K562 (cell line): ENCODE data around the gene CFAP73. TPM values are rescaled to one million over a fixed set of nuclear protein-coding genes. Genes with fewer than 3 reads are reported as not detected.

Experiments
- GATAD2B ChIP-seq: fragments of 450-650 bp; IDR thresholded peaks from 2 replicates; pipeline ENCODE4 v1.6.1; 2017; ENCODE audit warnings: mild to moderate bottlenecking, borderline replicate concordance
- GTF2E2 ChIP-seq: fragments of 200-800 bp; sonication (Bioruptor generic); IDR thresholded peaks from 2 replicates; pipeline ENCODE4 v1.6.1; 2016; ENCODE audit warnings: missing genetic modification characterization, missing compliant biosample characterization
- JUN ChIP-seq, 2 experiments: sonication (generic) in 1 of 2; formaldehyde crosslinking in 1 of 2; IDR thresholded peaks; 2 replicates each; pipeline versions ENCODE4 v1.6.1 to v1.8.0; 2012 to 2022; ENCODE audit warnings: borderline replicate concordance in 2 of 2, mild to moderate bottlenecking in 2 of 2, improper control_type of control experiment in 1 of 2, low read depth in 1 of 2, low read length in 1 of 2, missing genetic modification reagents in 1 of 2
- MBD2 ChIP-seq: sonication (generic); IDR thresholded peaks from 2 replicates; pipeline ENCODE4 v1.6.1; 2016; ENCODE audit warnings: low read depth, borderline replicate concordance
- NR2F6 ChIP-seq: fragments of 450-650 bp; formaldehyde crosslinking; IDR thresholded peaks from 2 replicates; pipeline ENCODE4 v1.4.0; 2020; ENCODE audit warnings: mild to moderate bottlenecking
- PML ChIP-seq: IDR thresholded peaks from 2 replicates; pipeline ENCODE4 v1.6.1; 2012; ENCODE audit warnings: low read length, inconsistent platforms
- PPARD ChIP-seq: fragments of 250-450 bp; sonication (Bioruptor Pico); IDR thresholded peaks from 2 replicates; pipeline ENCODE4 v1.8.0; 2022; ENCODE audit warnings: inconsistent platforms, mild to moderate bottlenecking, moderate library complexity
- RBM34 ChIP-seq: fragments of 200-400 bp; formaldehyde crosslinking; IDR thresholded peaks from 2 replicates; pipeline ENCODE4 v1.6.1; 2018; ENCODE audit warnings: low read length, borderline replicate concordance; ENCODE audit not compliant: insufficient read depth
- RFX7 ChIP-seq: fragments of 250-450 bp; sonication (Bioruptor Pico); IDR thresholded peaks from 2 replicates; pipeline ENCODE4 v1.5.1; 2021; ENCODE audit warnings: mild to moderate bottlenecking
- TAF7 ChIP-seq: fragments of 450-650 bp; IDR thresholded peaks from 2 replicates; pipeline ENCODE4 v1.6.1; 2016; ENCODE audit warnings: missing genetic modification characterization, missing compliant biosample characterization
- TOE1 ChIP-seq, 2 experiments: fragments of 450-650 bp in 1 of 2; sonication (generic) in 1 of 2; formaldehyde crosslinking in 1 of 2; IDR thresholded peaks; 2 replicates each; pipeline versions ENCODE4 v1.7.1 to v1.8.0; 2016 to 2022; ENCODE audit warnings: borderline replicate concordance in 2 of 2, mild to moderate bottlenecking in 2 of 2, antibody characterized with exemption in 1 of 2, inconsistent platforms in 1 of 2, low read depth in 1 of 2, missing genetic modification reagents in 1 of 2, moderate library complexity in 1 of 2
- VEZF1 ChIP-seq: fragments of 200-800 bp; sonication (Bioruptor generic); IDR thresholded peaks from 2 replicates; pipeline ENCODE4 v1.6.1; 2017; ENCODE audit warnings: missing genetic modification characterization, missing compliant biosample characterization
- ZBTB49 ChIP-seq: sonication (generic); formaldehyde crosslinking; IDR thresholded peaks from 2 replicates; pipeline ENCODE4 v1.8.0; 2022; ENCODE audit warnings: missing genetic modification reagents, mild to moderate bottlenecking, borderline replicate concordance
- ZBTB9 ChIP-seq: fragments of 450-650 bp; formaldehyde crosslinking; IDR thresholded peaks from 2 replicates; pipeline ENCODE4 v1.4.0; 2020; ENCODE audit warnings: mild to moderate bottlenecking, moderate library complexity
- ZKSCAN3 ChIP-seq: fragments of 250-450 bp; sonication (Bioruptor Pico); IDR thresholded peaks from 2 replicates; pipeline ENCODE4 v1.4.0; 2020
- ZNF146 ChIP-seq: IDR thresholded peaks from one replicate; pipeline ENCODE4 v1.6.1; 2018; ENCODE audit warnings: missing compliant biosample characterization; ENCODE audit not compliant: unreplicated experiment
- ZNF224 ChIP-seq: sonication (generic); formaldehyde crosslinking; IDR thresholded peaks from 2 replicates; pipeline ENCODE4 v1.8.0; 2022; ENCODE audit warnings: mild to moderate bottlenecking, missing genetic modification reagents
- ZNF408 ChIP-seq: fragments of 250-450 bp; sonication (Bioruptor Pico); IDR thresholded peaks from 2 replicates; pipeline ENCODE4 v1.4.0; 2020; ENCODE audit warnings: low read depth, mild to moderate bottlenecking, moderate library complexity
- ZNF644 ChIP-seq: fragments of 200-800 bp; sonication (Bioruptor generic); IDR thresholded peaks from 2 replicates; pipeline ENCODE4 v1.6.1; 2016; ENCODE audit warnings: low read depth, missing genetic modification characterization, missing compliant biosample characterization
- polyA plus RNA-seq, 8 experiments: library from polyadenylated mRNA; depleted of rRNA in 4 of 8; stranded (reverse) in 5 of 8; unstranded in 3 of 8; fragments of >200 nt; fragmentation: Nextera tagmentation in 2 of 8; fragmentation: Illumina TruSeq in 1 of 8; extraction: Ambion mirVana in 2 of 8; extraction: Trizol in 1 of 8; gene quantifications; 2 replicates each; pipeline versions ENCODE4 v1.2.1 to v1.2.3, GENCODE V29; 2011 to 2014; ENCODE audit warnings: inconsistent platforms in 1 of 8, missing spikeins in 1 of 8
- total RNA-seq, 7 experiments: library from RNA; depleted of rRNA in 6 of 7; stranded (reverse); fragments of >200 nt in 6 of 7; fragmentation: Illumina TruSeq in 2 of 7; extraction: Trizol in 2 of 7; gene quantifications; 2 replicates each; pipeline versions ENCODE4 v1.2.1 to v1.2.3, GENCODE V29; 2011 to 2021; ENCODE audit warnings: low replicate concordance in 1 of 7

The CFAP73 gene
- total and polyA plus RNA-seq, 9 of the 15 experiments (the other 6 are each of a cell fraction or from before 2014, with no cell fraction given), result not detected

- no peak for TF ChIP-seq ZBTB9 (CRISPR knock-in tag)
- no peak for TF ChIP-seq NR2F6
- no peak for TF ChIP-seq GTF2E2
- TF ChIP-seq PML, result no peak
- TF ChIP-seq TAF7 (tag), result no peak
- no peak for TF ChIP-seq ZNF146 (CRISPR knock-in tag)
- TF ChIP-seq ZNF224 (CRISPR knock-in tag), result peak; percentile 93
- no peak for TF ChIP-seq MBD2
- TF ChIP-seq ZKSCAN3 (CRISPR knock-in tag), result no peak
- TF ChIP-seq RFX7 (CRISPR knock-in tag), result no peak
- no peak for TF ChIP-seq ZNF644 (tag)
- no peak for TF ChIP-seq RBM34
- 0 out of 2 replicates have a peak, but pooled peaks have one; percentile 26 for TF ChIP-seq VEZF1 (CRISPR knock-in tag)
- TF ChIP-seq ZNF408 (CRISPR knock-in tag), result no peak
- TF ChIP-seq TOE1 (IDR thresholded peaks at IDR 0.05; ENCODE audit: borderline replicate concordance), result no peak; the same call in 1 of the 2 replicates
- TF ChIP-seq TOE1 (CRISPR knock-in tag; IDR thresholded peaks at IDR 0.05; ENCODE audit: borderline replicate concordance, low read depth), result no peak
- no peak for TF ChIP-seq JUN (IDR thresholded peaks at IDR 0.05; ENCODE audit: borderline replicate concordance, low read depth, low read length)
- TF ChIP-seq JUN (CRISPR knock-in tag; IDR thresholded peaks at IDR 0.05; ENCODE audit: borderline replicate concordance), result peak; percentile 89; the same call in 1 of the 2 replicates
- TF ChIP-seq PPARD (CRISPR knock-in tag), result no peak
- TF ChIP-seq GATAD2B, result no peak
- TF ChIP-seq ZBTB49 (CRISPR knock-in tag), result 0 out of 2 replicates have a peak, but pooled peaks have one; percentile 92
These were observed 3.6 kb downstream of the CFAP73 start (continued) for GRCh38 chr12:113152835-113153814.
